NCI-H1048 (cell line): Measurements from ENCODE around the gene ARL17B.
"Not testable (repeated sequence)": the region's sequence is repeated elsewhere in the genome, so short reads cannot be mapped to it uniquely, and the experiment has no call there.

Experiments used
- DNase-seq: peaks from one replicate; lab custom pipeline; 2025; lab: John Stamatoyannopoulos, UW

The ARL17B gene

GRCh38 chr17:46287587-46287986, 74.0 kb downstream of the ARL17B start:
- DNase-seq = not testable (repeated sequence)

GRCh38 chr17:46286764-46287221, 74.8 kb downstream of the ARL17B start:
- DNase-seq = peak; percentile 54

- not testable (repeated sequence) for DNase-seq
These were observed 76.1 kb downstream of the ARL17B start for GRCh38 chr17:46285500-46285899.

- DNase-seq = not testable (repeated sequence)
These were observed 77.1 kb downstream of the ARL17B start for GRCh38 chr17:46284467-46284866.

- DNase-seq = not testable (repeated sequence)
These were observed 78.9 kb downstream of the ARL17B start for GRCh38 chr17:46282635-46283034.

GRCh38 chr17:46281336-46281735, 80.2 kb downstream of the ARL17B start:
- not testable (repeated sequence) for DNase-seq

- DNase-seq = not testable (repeated sequence)
These were observed 84.7 kb downstream of the ARL17B start for GRCh38 chr17:46276728-46277479.

- DNase-seq = no peak
These were observed 87.3 kb downstream of the ARL17B start for GRCh38 chr17:46274238-46274637.

- DNase-seq = no peak
These were observed 87.9 kb downstream of the ARL17B start for GRCh38 chr17:46273541-46274236.

- DNase-seq = no peak
These were observed 91.5 kb downstream of the ARL17B start for GRCh38 chr17:46270032-46270431.

GRCh38 chr17:46266656-46267544, 94.7 kb downstream of the ARL17B start:
- DNase-seq = peak; percentile 88

GRCh38 chr17:46266063-46266655, 95.4 kb downstream of the ARL17B start:
- DNase-seq = not testable (repeated sequence)

- no peak for DNase-seq
These were observed 96.9 kb downstream of the ARL17B start for GRCh38 chr17:46264456-46265198.

GRCh38 chr17:46262271-46262670, 99.3 kb downstream of the ARL17B start:
- DNase-seq = no peak

GRCh38 chr17:46259845-46260661, 101.5 kb downstream of the ARL17B start:
- not testable (repeated sequence) for DNase-seq

GRCh38 chr17:46256369-46256768, 105.2 kb downstream of the ARL17B start:
- not testable (repeated sequence) for DNase-seq

- not testable (repeated sequence) for DNase-seq
These were observed 107.4 kb downstream of the ARL17B start for GRCh38 chr17:46254215-46254614.

GRCh38 chr17:46253722-46254121, 107.8 kb downstream of the ARL17B start:
- peak; percentile 19 for DNase-seq

- DNase-seq = not testable (repeated sequence)
These were observed 108.8 kb downstream of the ARL17B start for GRCh38 chr17:46252804-46253203.

GRCh38 chr17:46249153-46249552, 112.4 kb downstream of the ARL17B start:
- DNase-seq = not testable (repeated sequence)
